BE2C (cell line): ENCODE data around the gene PRRX1. TPM values are rescaled to one million over a fixed set of nuclear protein-coding genes. Genes with fewer than 3 reads are reported as not detected.

Source experiments
- DNase-seq: peaks from one replicate; pipeline ENCODE4 v3.0.0-alpha.2; 2020
- H3K27me3 ChIP-seq: fragments of 250-450 bp; sonication (Bioruptor Pico); 2 replicates; pipeline ENCODE4 v1.5.1; 2020; ENCODE audit warnings: mild to moderate bottlenecking
- H3K36me3 ChIP-seq: fragments of 250-450 bp; sonication (Bioruptor Pico); 2 replicates; pipeline ENCODE4 v1.5.1; 2020; ENCODE audit warnings: mild to moderate bottlenecking
- H3K4me1 ChIP-seq: fragments of 250-450 bp; sonication (Bioruptor Pico); 2 replicates; pipeline ENCODE4 v1.5.1; 2020
- H3K4me3 ChIP-seq: 2 replicates; pipeline ENCODE4 v1.5.1; 2011; ENCODE audit warnings: low read depth, low read length
- H3K9me3 ChIP-seq: fragments of 250-450 bp; sonication (Bioruptor Pico); 2 replicates; pipeline ENCODE4 v1.5.1; 2020
- polyA plus RNA-seq: library from polyadenylated mRNA; unstranded; fragments of >200 nt; gene quantifications from one replicate; pipeline ENCODE4 v1.2.1, GENCODE V29; 2012; ENCODE audit warnings: low read depth, missing spikeins; ENCODE audit not compliant: insufficient read length, insufficient read depth
- TF ChIP-seq, protein P1 (sequence below): IDR thresholded peaks from 2 replicates; pipeline ENCODE4 v1.5.1; 2012; ENCODE audit warnings: mild to moderate bottlenecking, low read depth, low read length

The PRRX1 gene
- polyA plus RNA-seq: not detected

DNA sequence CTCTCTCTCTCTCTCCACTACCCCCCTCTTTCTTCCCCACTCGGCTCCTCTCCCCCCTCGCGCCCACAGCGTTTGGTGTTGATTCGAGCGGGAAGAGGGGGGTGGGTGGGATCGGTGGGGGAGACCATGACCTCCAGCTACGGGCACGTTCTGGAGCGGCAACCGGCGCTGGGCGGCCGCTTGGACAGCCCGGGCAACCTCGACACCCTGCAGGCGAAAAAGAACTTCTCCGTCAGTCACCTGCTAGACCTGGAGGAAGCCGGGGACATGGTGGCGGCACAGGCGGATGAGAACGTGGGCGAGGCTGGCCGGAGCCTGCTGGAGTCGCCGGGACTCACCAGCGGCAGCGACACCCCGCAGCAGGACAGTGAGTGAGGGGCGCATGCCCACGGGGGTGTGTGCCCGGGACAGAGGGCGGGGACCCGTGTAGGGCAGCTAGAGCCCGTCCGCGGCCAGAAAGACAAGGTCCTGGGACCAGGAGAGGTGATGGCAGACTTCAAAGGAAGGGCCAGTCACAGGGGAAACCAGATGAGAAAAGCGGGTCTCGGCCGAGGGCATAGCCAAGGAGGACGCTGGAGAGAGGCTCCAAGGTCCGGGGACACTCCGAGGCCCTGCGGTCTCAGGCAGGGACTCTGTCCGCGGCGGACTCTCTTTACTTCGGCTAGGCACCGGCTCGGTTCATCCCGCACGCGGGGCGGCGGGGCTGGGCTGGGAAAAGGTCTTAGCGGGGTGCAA, at the start of gene PRRX1:
Gene PRRX1, plus strand, starts transcription at position 39 of the 735 bp plus-strand sequence. Its CDS starts 88 bp downstream, at position 127.
- TF ChIP-seq, protein P1, sequence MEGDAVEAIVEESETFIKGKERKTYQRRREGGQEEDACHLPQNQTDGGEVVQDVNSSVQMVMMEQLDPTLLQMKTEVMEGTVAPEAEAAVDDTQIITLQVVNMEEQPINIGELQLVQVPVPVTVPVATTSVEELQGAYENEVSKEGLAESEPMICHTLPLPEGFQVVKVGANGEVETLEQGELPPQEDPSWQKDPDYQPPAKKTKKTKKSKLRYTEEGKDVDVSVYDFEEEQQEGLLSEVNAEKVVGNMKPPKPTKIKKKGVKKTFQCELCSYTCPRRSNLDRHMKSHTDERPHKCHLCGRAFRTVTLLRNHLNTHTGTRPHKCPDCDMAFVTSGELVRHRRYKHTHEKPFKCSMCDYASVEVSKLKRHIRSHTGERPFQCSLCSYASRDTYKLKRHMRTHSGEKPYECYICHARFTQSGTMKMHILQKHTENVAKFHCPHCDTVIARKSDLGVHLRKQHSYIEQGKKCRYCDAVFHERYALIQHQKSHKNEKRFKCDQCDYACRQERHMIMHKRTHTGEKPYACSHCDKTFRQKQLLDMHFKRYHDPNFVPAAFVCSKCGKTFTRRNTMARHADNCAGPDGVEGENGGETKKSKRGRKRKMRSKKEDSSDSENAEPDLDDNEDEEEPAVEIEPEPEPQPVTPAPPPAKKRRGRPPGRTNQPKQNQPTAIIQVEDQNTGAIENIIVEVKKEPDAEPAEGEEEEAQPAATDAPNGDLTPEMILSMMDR: no peak
- DNase-seq: no peak
- H3K27me3 ChIP-seq: peaks cover 94% of the 10 kb centered on the region

DNA sequence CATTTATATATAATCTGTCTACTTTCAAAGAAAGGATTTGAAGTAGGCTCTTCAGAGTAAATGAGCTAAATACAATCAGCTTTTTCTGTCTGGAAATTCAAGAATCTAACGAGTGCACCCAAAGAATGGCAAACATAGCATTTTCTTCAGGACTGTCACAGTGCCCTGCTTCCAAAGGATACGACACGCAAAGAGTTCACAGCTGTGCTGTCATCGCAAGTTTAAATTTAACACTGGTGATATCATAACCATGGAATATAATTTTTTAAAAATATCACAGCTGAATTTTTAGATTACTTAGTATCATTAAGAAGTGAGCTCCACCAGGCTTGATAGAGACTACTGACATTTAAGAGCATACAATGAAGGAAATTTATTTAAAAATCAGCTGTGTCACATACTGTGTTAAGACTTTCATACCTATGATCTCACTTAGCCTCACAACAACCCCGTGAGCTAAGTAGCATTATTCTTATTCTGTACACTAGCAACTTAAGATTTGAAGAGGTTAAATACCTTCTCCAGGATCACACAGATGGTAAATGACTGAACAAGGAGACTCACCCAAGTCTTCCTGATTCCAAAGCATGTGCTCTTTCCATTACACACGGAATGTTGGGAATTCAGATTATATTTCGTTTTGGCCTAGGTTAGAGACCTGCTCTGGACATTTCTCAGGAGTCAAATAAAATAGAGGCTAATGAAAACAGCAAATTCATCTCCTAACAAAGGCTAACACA, 46.2 kb upstream of the PRRX1 start:
- no peaks in the 10 kb centered on the region for H3K9me3 ChIP-seq
- TF ChIP-seq, protein P1: no peak
- no peak overlapping the region for H3K4me3 ChIP-seq
- H3K4me1 ChIP-seq: no peaks in the 10 kb centered on the region
- DNase-seq: no peak
- no peaks in the 10 kb centered on the region for H3K36me3 ChIP-seq
- H3K27me3 ChIP-seq: no peaks in the 10 kb centered on the region

More for the DNA sequence above, at the start of gene PRRX1:
- H3K4me3 ChIP-seq: no peak within 1 kb of the TSS; the same call in 1 of the 2 replicates
- no peaks in the 10 kb centered on the region for H3K9me3 ChIP-seq
- H3K36me3 ChIP-seq: no peaks in the 10 kb centered on the region
- H3K4me1 ChIP-seq: no peaks in the 10 kb centered on the region

DNA sequence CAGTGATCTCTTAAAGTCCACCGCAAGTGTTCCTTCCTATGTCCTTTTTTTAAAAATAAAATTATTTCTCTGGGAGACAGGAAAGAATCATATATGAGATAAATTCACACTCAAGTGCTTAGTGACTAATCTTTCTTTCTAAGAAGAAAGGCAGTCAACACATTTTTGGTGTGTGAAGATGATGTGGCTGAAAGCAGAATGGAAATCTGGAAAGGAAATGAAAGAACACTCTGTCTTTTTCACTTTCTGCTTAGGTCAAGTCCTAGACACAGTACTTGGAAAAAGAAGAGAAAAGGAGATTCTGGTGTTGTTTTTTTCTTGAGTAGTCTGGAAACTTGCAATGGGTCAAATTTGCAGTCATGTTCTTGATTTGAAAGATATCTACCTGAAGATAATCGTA, 45.5 kb upstream of the PRRX1 start:
- H3K4me1 ChIP-seq: no peaks in the 10 kb centered on the region
- no peaks in the 10 kb centered on the region for H3K9me3 ChIP-seq
- DNase-seq: no peak
- TF ChIP-seq, protein P1: no peak
- H3K36me3 ChIP-seq: no peaks in the 10 kb centered on the region
- H3K27me3 ChIP-seq: no peaks in the 10 kb centered on the region
- H3K4me3 ChIP-seq: no peak overlapping the region

DNA sequence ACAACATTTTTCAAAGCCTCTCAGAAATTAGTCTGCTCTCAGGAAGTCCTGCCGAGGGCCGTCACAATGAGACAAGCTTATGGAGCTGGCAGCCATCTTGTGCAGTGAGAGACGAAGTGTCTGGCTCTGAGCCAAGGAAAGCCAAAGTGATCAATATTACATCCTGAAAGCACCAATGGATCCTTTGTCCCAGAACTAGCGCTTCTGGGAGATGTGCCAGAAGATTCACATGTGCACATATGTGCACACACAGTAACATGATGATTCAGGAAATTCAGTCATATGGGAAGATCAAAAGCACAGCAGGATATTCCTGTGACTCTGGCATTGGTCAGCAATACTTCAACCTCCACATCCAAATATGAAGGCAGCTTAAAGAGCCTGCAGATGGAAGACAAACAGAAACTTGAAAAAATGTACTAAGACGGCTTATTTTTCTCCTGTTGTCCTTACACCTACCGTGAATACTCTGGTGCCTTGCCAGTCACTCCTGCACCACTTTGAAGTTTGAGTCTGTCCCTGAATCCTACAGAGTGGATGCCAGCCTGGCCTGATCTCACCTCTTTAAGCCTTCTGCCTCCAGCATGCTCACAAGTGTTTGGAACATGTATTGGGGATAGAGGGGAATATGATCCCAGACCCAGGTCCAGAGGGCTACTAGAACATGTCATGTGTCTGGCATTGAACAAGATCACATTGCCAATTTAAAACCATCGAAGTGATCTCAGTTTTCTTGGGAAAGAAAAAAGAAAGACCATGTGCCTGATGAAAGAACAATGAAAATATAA, 44.5 kb upstream of the PRRX1 start:
- Histone ChIP-seq H3K27me3 (no peaks in the 10 kb centered on the region), H3K4me1 (no peaks in the 10 kb centered on the region), H3K9me3 (no peaks in the 10 kb centered on the region), H3K36me3 (no peaks in the 10 kb centered on the region), H3K4me3 (peak overlapping the region; percentile 26; the same call in 1 of the 2 replicates)
- no peak for DNase-seq
- TF ChIP-seq, protein P1: no peak

DNA sequence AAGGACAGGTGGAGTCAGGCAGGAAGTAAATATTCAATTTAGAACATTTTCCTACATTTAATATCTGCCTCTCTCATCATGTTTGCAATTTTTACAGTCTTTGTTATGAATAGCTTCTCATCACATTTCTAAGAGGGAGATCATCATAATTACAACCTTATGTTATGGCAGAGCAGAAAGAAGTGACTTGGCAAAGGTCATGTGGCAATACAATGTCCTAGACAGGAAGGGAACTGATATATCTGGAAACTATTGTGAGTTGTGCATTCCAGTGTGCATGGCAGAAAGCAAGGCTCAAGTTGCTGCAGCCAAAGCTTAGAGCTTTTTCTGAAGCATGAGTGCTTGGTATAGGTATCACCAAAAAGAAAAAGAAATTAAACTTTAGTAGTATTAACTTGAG, 43.8 kb upstream of the PRRX1 start:
- DNase-seq: no peak
- Histone ChIP-seq H3K4me1 (no peaks in the 10 kb centered on the region), H3K4me3 (no peak overlapping the region), H3K27me3 (no peaks in the 10 kb centered on the region), H3K9me3 (no peaks in the 10 kb centered on the region), H3K36me3 (no peaks in the 10 kb centered on the region)
- TF ChIP-seq, protein P1: no peak
